ENCODE results near the gene GCK.

The GCK gene

DNA sequence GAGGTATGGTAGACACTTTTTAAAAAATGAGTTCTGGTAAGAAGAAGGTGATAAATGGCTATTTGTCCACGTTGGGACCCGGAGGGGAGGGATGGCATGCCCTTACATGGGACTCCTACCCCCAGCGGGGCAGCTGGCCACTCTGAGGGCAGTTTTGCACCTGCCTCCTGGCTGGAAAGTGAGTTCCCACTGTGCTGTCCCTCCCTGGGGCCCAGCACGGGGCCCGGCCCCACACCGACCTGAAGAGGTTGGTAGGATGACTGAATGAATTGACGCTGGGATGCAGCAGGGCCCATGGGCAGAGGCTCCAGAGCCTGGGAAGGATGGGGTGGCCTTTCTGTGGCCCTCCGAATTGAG lies 85.7 kb downstream of the GCK start:
- no peak for DNase-seq (ENCODE audit: low read depth)
- TF ChIP-seq, protein P1, sequence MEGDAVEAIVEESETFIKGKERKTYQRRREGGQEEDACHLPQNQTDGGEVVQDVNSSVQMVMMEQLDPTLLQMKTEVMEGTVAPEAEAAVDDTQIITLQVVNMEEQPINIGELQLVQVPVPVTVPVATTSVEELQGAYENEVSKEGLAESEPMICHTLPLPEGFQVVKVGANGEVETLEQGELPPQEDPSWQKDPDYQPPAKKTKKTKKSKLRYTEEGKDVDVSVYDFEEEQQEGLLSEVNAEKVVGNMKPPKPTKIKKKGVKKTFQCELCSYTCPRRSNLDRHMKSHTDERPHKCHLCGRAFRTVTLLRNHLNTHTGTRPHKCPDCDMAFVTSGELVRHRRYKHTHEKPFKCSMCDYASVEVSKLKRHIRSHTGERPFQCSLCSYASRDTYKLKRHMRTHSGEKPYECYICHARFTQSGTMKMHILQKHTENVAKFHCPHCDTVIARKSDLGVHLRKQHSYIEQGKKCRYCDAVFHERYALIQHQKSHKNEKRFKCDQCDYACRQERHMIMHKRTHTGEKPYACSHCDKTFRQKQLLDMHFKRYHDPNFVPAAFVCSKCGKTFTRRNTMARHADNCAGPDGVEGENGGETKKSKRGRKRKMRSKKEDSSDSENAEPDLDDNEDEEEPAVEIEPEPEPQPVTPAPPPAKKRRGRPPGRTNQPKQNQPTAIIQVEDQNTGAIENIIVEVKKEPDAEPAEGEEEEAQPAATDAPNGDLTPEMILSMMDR (IDR thresholded peaks at IDR 0.05; ENCODE audit: low read length, missing control alignments): no peak
- H3K4me3 ChIP-seq (replicated peaks; ENCODE audit: low read depth, low read length): no peak overlapping the region

DNA sequence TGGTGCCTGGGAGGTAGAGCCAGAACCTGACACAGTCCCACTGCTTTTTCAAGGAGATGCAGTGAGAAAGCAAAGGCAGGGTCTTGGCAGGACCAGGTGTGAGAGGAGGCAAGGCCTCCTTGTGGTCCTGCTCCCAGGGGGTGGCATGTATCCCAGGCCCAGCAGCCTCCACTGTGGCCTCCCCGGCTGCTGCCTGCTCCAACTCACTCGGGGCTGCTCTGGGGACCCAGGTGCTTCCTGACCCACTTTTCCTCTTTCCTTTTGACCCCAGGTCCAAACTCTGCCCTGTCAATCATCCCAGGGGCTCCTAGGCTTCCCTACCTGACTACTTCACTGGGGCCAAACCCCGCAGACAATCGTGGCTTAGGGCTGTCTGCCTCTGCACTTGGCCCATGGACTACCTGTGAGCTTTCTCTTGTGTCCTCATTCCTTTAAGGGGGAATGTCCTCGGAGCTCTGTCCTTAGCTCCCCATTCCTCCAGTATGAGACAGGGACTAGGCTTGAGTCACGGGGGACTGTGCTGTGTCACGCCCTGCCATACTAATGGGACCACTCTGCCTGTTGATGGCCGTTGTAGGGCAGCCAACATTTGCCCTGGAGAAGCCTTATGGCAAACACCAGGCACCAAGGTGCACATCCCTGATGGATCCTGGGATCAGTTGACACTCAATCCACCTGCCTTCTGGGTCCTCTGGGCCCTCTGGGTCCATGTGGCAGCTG lies 86.2 kb downstream of the GCK start:
- TF ChIP-seq, protein P1 (IDR thresholded peaks at IDR 0.05; ENCODE audit: low read length, missing control alignments): no peak
- DNase-seq (ENCODE audit: low read depth): no peak
- no peak overlapping the region for H3K4me3 ChIP-seq (replicated peaks; ENCODE audit: low read depth, low read length)

DNA sequence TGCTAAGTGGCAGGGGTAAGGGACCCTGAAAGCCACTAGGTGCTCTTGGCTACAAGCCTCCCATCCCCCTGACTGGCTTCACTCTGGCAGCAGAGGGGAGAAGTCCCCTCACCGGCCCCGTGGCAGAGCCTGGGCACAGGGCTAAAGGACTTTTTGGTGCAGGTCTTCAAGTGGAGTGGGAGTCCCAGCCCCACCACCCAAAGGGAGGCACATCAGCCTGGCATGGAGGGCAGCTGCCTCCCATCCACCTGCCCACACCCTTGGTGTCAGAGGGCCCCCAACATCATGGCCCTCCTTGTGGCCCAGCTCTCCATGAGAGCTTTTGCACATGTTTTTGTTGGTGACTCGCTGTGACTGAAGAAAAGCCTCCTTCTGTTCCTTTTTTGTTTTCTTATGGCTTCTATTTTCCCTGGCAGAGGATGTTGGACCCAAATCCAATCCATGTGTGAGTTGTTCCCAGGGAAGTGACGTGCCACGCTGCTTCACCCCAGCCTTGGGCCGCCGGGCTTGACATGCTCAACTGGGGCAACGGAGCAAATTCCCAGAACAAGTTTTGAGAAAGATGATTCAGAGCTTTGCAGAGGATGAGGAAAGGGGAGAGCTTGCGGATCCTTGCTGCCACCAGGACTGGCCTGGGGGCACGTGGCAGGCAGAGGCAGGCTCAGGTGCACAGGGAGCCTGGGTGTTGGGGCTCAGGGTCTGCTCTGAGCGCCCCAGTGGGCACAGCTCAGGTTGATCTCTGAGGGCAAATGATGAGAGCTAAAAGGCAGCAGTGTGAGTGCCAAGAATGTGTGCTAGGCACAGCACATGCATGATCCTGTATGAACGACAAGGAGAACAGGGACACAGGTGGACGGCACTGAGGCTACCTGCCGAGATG lies 87.0 kb downstream of the GCK start:
- TF ChIP-seq, protein P1 (IDR thresholded peaks at IDR 0.05; ENCODE audit: low read length, missing control alignments): no peak
- H3K4me3 ChIP-seq (replicated peaks; ENCODE audit: low read depth, low read length): no peak overlapping the region

DNA sequence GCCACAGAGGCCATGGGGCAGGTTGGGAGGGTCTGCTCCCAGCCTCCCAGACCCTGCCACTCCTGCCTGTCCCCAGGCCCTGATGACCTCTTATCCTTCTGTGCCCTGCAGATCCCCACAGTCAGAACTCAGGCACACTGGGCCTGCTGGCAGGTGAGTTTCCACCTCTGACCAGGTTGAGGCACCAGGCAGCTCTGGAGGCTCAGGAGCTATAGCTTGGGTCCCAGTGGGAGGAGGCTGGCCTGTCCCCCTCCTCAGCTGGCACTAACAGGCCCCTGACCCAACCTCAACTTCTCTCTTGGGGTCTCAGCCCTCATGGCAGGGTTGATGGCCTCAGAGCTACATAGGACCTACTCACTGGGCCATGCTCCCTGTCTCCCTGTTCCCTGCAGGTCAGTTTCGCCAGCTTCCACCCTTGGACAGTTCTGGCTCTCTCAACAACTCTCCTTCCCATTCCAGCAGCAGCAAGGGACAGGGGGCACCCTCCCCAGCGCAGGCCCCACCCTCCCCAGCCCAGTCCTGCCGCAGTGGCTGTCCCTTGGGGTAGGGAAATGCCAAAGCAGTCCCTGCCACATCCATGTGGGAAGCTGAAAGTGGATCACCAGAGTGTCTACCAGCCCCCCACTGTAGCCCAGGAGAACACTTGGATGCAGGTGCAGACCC lies 87.8 kb downstream of the GCK start:
- DNase-seq (ENCODE audit: low read depth): no peak
- TF ChIP-seq, protein P1 (IDR thresholded peaks at IDR 0.05; ENCODE audit: low read length, missing control alignments): no peak
- no peak overlapping the region for H3K4me3 ChIP-seq (replicated peaks; ENCODE audit: low read depth, low read length)

More for the DNA sequence above, 87.0 kb downstream of the GCK start:
- peak; percentile 47 for DNase-seq (ENCODE audit: low read depth)

DNA sequence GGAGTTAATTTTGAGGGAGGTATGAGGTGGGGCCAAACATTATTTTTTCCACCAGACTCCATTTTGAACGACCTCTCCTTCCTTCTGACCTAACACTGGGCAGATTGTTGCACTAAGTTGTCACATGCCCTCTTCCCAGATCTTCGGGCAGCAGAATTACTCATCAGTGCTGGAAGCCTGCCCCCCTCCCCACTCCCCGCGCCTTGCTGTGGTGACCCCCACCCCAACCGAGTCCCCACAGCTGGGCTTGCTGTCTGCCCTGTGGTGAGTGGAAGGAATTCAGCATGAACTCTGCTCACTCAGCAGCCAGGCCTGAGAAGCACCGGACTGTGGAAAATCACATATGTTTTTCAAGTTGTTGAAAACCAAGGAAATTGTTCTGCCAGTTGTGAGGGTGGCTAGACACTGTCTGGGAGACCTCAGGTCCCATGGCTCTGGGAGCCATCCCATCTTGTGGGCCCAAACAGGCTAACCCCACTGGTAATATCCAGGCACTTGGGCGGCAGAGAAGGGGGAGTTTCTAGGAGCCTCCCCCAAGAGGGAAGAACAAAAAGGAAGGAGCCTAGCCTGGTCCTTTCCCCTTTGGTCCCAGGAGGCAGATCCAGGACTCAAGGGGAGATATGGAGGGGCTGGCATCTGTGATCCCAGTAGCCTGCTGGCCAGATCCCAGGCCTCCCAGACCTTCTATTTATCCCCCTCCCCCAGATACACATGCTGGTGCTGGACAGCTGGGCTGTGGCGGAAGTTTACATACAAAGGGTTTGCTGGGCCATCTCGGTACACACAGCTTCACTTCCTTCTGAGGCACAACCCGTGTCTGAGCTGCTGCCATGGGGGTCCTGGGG lies 88.6 kb downstream of the GCK start:
- no peak overlapping the region for H3K4me3 ChIP-seq (replicated peaks; ENCODE audit: low read depth, low read length)
- peak; percentile 54 for DNase-seq (ENCODE audit: low read depth)
- TF ChIP-seq, protein P1 (IDR thresholded peaks at IDR 0.05; ENCODE audit: low read length, missing control alignments): no peak

DNA sequence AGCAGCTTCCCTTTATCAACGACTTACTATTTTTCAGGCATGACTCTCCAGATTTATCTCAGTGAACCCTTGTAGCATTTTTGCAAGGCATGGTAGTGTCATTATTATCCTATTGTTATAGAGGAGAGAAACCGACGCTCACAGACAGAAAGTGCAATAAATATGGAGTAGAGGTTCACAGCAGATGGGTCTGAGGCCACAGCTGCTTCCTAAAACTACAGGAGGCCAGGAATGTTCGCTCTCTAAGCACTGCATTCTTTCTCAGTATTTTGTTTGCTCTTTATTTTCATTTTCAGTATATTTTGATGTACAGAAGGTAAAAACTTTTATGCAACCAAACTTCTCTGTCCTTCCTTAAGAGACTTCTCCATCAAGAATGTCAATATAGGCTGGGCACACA lies 89.6 kb downstream of the GCK start:
- DNase-seq (ENCODE audit: low read depth): no peak
- H3K4me3 ChIP-seq (replicated peaks; ENCODE audit: low read depth, low read length): no peak overlapping the region
- TF ChIP-seq, protein P1 (IDR thresholded peaks at IDR 0.05; ENCODE audit: low read length, missing control alignments): no peak
